HepG2 (cell line): Measurements from ENCODE around the gene ZNF334. TPM values are rescaled to one million over a fixed set of nuclear protein-coding genes. Genes with fewer than 3 reads are reported as not detected.
A peak's percentile ranks its signal among the peaks of the same experiment; 100 is the strongest.

Source experiments
- CENPT ChIP-seq: sonication (generic); formaldehyde crosslinking; IDR thresholded peaks from 2 replicates; pipeline ENCODE4 v1.8.0; 2022; ENCODE audit warnings: low read depth, mild to moderate bottlenecking, moderate library complexity, missing genetic modification reagents
- EEA1 ChIP-seq: sonication (generic); formaldehyde crosslinking; IDR thresholded peaks from 2 replicates; pipeline ENCODE4 v1.5.1; 2020; ENCODE audit warnings: mild to moderate bottlenecking, missing genetic modification reagents, borderline replicate concordance
- EP300 ChIP-seq, 3 experiments: sonication (generic) in 1 of 3; formaldehyde crosslinking in 1 of 3; IDR thresholded peaks; 2 replicates each; pipeline versions ENCODE4 v1.5.1 to v1.6.1; 2011 to 2020; ENCODE audit warnings: low read depth in 2 of 3, low read length in 2 of 3, borderline replicate concordance in 1 of 3, improper control_type of control experiment in 1 of 3, mild to moderate bottlenecking in 1 of 3, missing genetic modification reagents in 1 of 3, moderate library complexity in 1 of 3
- GATAD2A ChIP-seq: IDR thresholded peaks from 2 replicates; pipeline ENCODE4 v1.6.1; 2016
- HNRNPLL ChIP-seq: fragments of 200-400 bp; formaldehyde crosslinking; IDR thresholded peaks from 2 replicates; pipeline ENCODE4 v1.6.1; 2017; ENCODE audit warnings: mild to moderate bottlenecking, low read depth, low read length; ENCODE audit not compliant: poor library complexity, severe bottlenecking
- MTA1 ChIP-seq: sonication (generic); formaldehyde crosslinking; IDR thresholded peaks from 2 replicates; pipeline ENCODE4 v1.4.0; 2020; ENCODE audit warnings: missing genetic modification reagents, mild to moderate bottlenecking, borderline replicate concordance
- NFIC ChIP-seq: IDR thresholded peaks from 2 replicates; pipeline ENCODE4 v1.6.1; 2012; ENCODE audit warnings: mild to moderate bottlenecking, low read length, inconsistent platforms
- NFYC ChIP-seq: IDR thresholded peaks from 2 replicates; pipeline ENCODE4 v1.6.1; 2016; ENCODE audit warnings: missing genetic modification reagents, missing compliant biosample characterization
- PITX1 ChIP-seq: sonication (generic); formaldehyde crosslinking; IDR thresholded peaks from 2 replicates; pipeline ENCODE4 v1.5.1; 2020; ENCODE audit warnings: mild to moderate bottlenecking, missing genetic modification reagents
- SALL1 ChIP-seq: sonication (generic); formaldehyde crosslinking; IDR thresholded peaks from 2 replicates; pipeline ENCODE4 v1.8.0; 2022; ENCODE audit warnings: mild to moderate bottlenecking, missing genetic modification reagents
- ZBTB38 ChIP-seq: sonication (generic); formaldehyde crosslinking; IDR thresholded peaks from 2 replicates; pipeline ENCODE4 v1.5.1; 2020; ENCODE audit warnings: mild to moderate bottlenecking, missing genetic modification reagents
- ZFP41 ChIP-seq: sonication (generic); formaldehyde crosslinking; IDR thresholded peaks from 2 replicates; pipeline ENCODE4 v1.4.0; 2020; ENCODE audit warnings: mild to moderate bottlenecking, missing genetic modification reagents, borderline replicate concordance
- ZFP62 ChIP-seq: sonication (generic); formaldehyde crosslinking; IDR thresholded peaks from 2 replicates; pipeline ENCODE4 v1.4.0; 2020; ENCODE audit warnings: missing genetic modification reagents
- ZNF251 ChIP-seq: sonication (generic); formaldehyde crosslinking; IDR thresholded peaks from 2 replicates; pipeline ENCODE4 v1.9.0; 2021; ENCODE audit warnings: mild to moderate bottlenecking, missing genetic modification reagents
- ZNF501 ChIP-seq: sonication (generic); formaldehyde crosslinking; IDR thresholded peaks from 2 replicates; pipeline ENCODE4 v1.5.1; 2020; ENCODE audit warnings: mild to moderate bottlenecking, moderate library complexity, missing genetic modification reagents
- ZNF549 ChIP-seq: sonication (generic); formaldehyde crosslinking; IDR thresholded peaks from 2 replicates; pipeline ENCODE4 v1.5.0; 2020; ENCODE audit warnings: missing genetic modification reagents
- polyA plus RNA-seq, 8 experiments: library from polyadenylated mRNA; depleted of rRNA in 3 of 8; stranded (reverse) in 7 of 8; unstranded in 1 of 8; fragments of >200 nt; fragmentation: Illumina TruSeq in 4 of 8; extraction: Trizol in 4 of 8; gene quantifications; 2 replicates each; pipeline versions ENCODE4 v1.2.1 to v1.2.3, GENCODE V29; 2011 to 2016; ENCODE audit warnings: low read depth in 4 of 8, missing spikeins in 1 of 8, mixed read lengths in 1 of 8; ENCODE audit not compliant: insufficient read depth in 1 of 8
- total RNA-seq, 5 experiments: library from RNA; depleted of rRNA; stranded (reverse); fragments of >200 nt; fragmentation: Illumina TruSeq; extraction: Trizol; gene quantifications; 2 replicates each; pipeline ENCODE4 v1.2.3, GENCODE V29; 2016; ENCODE audit warnings: low read depth in 1 of 5
- TF ChIP-seq, protein P1 (sequence below): sonication (generic); formaldehyde crosslinking; IDR thresholded peaks from 2 replicates; pipeline ENCODE4 v1.4.0; 2020; ENCODE audit warnings: missing genetic modification reagents, mild to moderate bottlenecking, borderline replicate concordance
- TF ChIP-seq, protein P2 (sequence below): sonication (generic); formaldehyde crosslinking; IDR thresholded peaks from 2 replicates; pipeline ENCODE4 v1.5.0; 2020; ENCODE audit warnings: missing genetic modification reagents
- TF ChIP-seq, protein P3 (sequence below): sonication (generic); formaldehyde crosslinking; IDR thresholded peaks from 2 replicates; pipeline ENCODE4 v1.4.0; 2020; ENCODE audit warnings: missing genetic modification reagents
- TF ChIP-seq, protein P4 (sequence below): sonication (generic); formaldehyde crosslinking; IDR thresholded peaks from 2 replicates; pipeline ENCODE4 v1.9.0; 2021; ENCODE audit warnings: missing genetic modification reagents, borderline replicate concordance
- TF ChIP-seq, protein P5 (sequence below): sonication (generic); formaldehyde crosslinking; conservative IDR thresholded peaks from 2 replicates; pipeline ENCODE4 v1.4.0; 2020; ENCODE audit warnings: missing genetic modification reagents
- TF ChIP-seq, protein P6 (sequence below): IDR thresholded peaks from 2 replicates; pipeline ENCODE4 v1.6.1; 2016; ENCODE audit warnings: mild to moderate bottlenecking

The ZNF334 gene
- total and polyA plus RNA-seq, 2 of the 13 experiments (the other 11 are each of a cell fraction or from before 2014, with no cell fraction given), result 4.8 to 7.8 TPM

DNA sequence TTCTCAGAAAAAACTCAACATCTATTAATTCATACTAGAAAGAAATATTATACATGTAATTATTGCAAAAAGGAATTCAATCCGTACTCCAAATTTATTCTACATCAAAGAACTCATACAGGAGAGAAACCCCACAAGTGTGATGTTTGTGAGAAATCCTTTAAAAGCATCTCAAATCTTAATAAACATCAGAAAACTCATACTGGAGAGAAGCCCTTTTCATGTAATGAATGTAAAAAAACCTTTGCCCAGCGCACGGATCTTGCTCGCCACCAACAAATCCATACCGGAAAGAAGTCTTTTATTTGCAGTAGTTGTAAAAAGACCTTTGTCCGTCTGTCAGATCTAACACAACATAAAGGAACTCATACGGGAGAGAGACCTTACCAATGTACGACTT lies 22.0 kb downstream of the ZNF334 start (continued):
- TF ChIP-seq, protein P1, sequence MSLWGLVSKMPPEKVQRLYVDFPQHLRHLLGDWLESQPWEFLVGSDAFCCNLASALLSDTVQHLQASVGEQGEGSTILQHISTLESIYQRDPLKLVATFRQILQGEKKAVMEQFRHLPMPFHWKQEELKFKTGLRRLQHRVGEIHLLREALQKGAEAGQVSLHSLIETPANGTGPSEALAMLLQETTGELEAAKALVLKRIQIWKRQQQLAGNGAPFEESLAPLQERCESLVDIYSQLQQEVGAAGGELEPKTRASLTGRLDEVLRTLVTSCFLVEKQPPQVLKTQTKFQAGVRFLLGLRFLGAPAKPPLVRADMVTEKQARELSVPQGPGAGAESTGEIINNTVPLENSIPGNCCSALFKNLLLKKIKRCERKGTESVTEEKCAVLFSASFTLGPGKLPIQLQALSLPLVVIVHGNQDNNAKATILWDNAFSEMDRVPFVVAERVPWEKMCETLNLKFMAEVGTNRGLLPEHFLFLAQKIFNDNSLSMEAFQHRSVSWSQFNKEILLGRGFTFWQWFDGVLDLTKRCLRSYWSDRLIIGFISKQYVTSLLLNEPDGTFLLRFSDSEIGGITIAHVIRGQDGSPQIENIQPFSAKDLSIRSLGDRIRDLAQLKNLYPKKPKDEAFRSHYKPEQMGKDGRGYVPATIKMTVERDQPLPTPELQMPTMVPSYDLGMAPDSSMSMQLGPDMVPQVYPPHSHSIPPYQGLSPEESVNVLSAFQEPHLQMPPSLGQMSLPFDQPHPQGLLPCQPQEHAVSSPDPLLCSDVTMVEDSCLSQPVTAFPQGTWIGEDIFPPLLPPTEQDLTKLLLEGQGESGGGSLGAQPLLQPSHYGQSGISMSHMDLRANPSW (CRISPR knock-in tag), result no peak
- TF ChIP-seq CENPT (CRISPR knock-in tag) (no peak), NFYC (CRISPR knock-in tag) (no peak), ZNF501 (CRISPR knock-in tag) (no peak), PITX1 (0 out of 2 replicates have a peak, but pooled peaks have one; percentile 29), EEA1 (CRISPR knock-in tag) (no peak), ZFP62 (CRISPR knock-in tag) (no peak), ZBTB38 (CRISPR knock-in tag) (no peak), MTA1 (CRISPR knock-in tag) (no peak), ZNF251 (CRISPR knock-in tag) (no peak), NFIC (peak; percentile 31; the same call in 1 of the 2 replicates), SALL1 (CRISPR knock-in tag) (no peak; the same call in 1 of the 2 replicates), ZFP41 (CRISPR knock-in tag) (no peak), HNRNPLL (no peak), GATAD2A (CRISPR knock-in tag) (peak; percentile 47), EP300 (IDR thresholded peaks at IDR 0.05; ENCODE audit: low read depth in 2 of 2, low read length in 2 of 2) (peak in 1 of 2 experiments; percentile 30; a peak in 1 of 4 replicates), EP300 (CRISPR knock-in tag; IDR thresholded peaks at IDR 0.05; ENCODE audit: borderline replicate concordance) (no peak), ZNF549 (no peak)
- TF ChIP-seq, protein P2, sequence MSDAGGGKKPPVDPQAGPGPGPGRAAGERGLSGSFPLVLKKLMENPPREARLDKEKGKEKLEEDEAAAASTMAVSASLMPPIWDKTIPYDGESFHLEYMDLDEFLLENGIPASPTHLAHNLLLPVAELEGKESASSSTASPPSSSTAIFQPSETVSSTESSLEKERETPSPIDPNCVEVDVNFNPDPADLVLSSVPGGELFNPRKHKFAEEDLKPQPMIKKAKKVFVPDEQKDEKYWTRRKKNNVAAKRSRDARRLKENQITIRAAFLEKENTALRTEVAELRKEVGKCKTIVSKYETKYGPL, result no peak
- TF ChIP-seq, protein P3, sequence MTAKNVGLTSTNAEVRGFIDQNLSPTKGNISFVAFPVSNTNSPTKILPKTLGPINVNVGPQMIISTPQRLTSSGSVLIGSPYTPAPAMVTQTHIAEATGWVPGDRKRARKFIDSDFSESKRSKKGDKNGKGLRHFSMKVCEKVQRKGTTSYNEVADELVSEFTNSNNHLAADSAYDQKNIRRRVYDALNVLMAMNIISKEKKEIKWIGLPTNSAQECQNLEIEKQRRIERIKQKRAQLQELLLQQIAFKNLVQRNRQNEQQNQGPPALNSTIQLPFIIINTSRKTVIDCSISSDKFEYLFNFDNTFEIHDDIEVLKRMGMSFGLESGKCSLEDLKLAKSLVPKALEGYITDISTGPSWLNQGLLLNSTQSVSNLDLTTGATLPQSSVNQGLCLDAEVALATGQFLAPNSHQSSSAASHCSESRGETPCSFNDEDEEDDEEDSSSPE (CRISPR knock-in tag), result no peak
- TF ChIP-seq, protein P4, sequence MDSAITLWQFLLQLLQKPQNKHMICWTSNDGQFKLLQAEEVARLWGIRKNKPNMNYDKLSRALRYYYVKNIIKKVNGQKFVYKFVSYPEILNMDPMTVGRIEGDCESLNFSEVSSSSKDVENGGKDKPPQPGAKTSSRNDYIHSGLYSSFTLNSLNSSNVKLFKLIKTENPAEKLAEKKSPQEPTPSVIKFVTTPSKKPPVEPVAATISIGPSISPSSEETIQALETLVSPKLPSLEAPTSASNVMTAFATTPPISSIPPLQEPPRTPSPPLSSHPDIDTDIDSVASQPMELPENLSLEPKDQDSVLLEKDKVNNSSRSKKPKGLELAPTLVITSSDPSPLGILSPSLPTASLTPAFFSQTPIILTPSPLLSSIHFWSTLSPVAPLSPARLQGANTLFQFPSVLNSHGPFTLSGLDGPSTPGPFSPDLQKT, result no peak
- TF ChIP-seq, protein P5, sequence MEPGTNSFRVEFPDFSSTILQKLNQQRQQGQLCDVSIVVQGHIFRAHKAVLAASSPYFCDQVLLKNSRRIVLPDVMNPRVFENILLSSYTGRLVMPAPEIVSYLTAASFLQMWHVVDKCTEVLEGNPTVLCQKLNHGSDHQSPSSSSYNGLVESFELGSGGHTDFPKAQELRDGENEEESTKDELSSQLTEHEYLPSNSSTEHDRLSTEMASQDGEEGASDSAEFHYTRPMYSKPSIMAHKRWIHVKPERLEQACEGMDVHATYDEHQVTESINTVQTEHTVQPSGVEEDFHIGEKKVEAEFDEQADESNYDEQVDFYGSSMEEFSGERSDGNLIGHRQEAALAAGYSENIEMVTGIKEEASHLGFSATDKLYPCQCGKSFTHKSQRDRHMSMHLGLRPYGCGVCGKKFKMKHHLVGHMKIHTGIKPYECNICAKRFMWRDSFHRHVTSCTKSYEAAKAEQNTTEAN (CRISPR knock-in tag), result 0 out of 2 replicates have a peak, but pooled peaks have one; percentile 26
- TF ChIP-seq, protein P6, sequence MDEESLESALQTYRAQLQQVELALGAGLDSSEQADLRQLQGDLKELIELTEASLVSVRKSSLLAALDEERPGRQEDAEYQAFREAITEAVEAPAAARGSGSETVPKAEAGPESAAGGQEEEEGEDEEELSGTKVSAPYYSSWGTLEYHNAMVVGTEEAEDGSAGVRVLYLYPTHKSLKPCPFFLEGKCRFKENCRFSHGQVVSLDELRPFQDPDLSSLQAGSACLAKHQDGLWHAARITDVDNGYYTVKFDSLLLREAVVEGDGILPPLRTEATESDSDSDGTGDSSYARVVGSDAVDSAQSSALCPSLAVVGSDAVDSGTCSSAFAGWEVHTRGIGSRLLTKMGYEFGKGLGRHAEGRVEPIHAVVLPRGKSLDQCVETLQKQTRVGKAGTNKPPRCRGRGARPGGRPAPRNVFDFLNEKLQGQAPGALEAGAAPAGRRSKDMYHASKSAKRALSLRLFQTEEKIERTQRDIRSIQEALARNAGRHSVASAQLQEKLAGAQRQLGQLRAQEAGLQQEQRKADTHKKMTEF (CRISPR knock-in tag), result no peak
